ENCODE data around the gene PCNX3.

DNA sequence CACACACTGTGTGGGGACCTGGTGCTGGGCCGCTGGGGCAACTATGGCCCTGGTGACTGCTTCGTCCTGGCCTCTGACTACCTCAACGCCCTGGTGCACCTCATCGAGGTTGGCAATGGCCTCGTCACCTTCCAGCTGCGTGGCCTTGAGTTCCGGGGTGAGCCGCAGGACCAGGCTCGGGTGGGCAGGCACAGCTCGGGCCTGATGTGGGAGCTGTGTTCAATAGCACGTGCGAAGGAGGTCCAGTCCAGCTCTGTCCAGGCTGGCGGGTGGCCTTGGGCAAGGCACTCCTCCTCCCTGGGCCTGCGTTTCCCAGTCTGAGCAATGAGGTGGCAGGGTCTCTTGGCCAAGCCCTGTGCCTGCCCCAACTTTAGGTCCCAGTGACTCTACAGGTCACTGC lies 14.0 kb downstream of the PCNX3 start:
- TF ChIP-seq, protein P1, sequence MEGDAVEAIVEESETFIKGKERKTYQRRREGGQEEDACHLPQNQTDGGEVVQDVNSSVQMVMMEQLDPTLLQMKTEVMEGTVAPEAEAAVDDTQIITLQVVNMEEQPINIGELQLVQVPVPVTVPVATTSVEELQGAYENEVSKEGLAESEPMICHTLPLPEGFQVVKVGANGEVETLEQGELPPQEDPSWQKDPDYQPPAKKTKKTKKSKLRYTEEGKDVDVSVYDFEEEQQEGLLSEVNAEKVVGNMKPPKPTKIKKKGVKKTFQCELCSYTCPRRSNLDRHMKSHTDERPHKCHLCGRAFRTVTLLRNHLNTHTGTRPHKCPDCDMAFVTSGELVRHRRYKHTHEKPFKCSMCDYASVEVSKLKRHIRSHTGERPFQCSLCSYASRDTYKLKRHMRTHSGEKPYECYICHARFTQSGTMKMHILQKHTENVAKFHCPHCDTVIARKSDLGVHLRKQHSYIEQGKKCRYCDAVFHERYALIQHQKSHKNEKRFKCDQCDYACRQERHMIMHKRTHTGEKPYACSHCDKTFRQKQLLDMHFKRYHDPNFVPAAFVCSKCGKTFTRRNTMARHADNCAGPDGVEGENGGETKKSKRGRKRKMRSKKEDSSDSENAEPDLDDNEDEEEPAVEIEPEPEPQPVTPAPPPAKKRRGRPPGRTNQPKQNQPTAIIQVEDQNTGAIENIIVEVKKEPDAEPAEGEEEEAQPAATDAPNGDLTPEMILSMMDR (IDR thresholded peaks at IDR 0.05): no peak
- no peak for TF ChIP-seq POLR2A (IDR thresholded peaks at IDR 0.05)
